Endothelial cell of umbilical vein (primary cell): ENCODE data around the gene KRTAP10-1. TPM values are rescaled to one million over a fixed set of nuclear protein-coding genes. Genes with fewer than 3 reads are reported as not detected.

Source experiments
- BruUV-seq: library from RNA; stranded (reverse); fragments of 400-500 nt; replicated peaks from 2 replicates; lab custom pipeline; 2021; lab: Mats Ljungman, UMichigan
- CTCF ChIA-PET: fragments of 300-600, 350-600 bp; sonication (Branson Sonifier 250); formaldehyde crosslinking; loops from one replicate; lab custom pipeline; 2021; ENCODE audit warnings: antibody characterized with exemption, inconsistent platforms; lab: Charles Lee
- POLR2A ChIA-PET: fragments of 300-600, 350-600 bp; sonication (Branson Sonifier 250); formaldehyde crosslinking; loops from one replicate; lab custom pipeline; 2021; ENCODE audit warnings: antibody characterized with exemption, inconsistent platforms; lab: Charles Lee
- DNase-seq: peaks from one replicate; pipeline ENCODE4 v3.0.0-alpha.2; 2011; ENCODE audit warnings: low read depth, low spot score
- FAIRE-seq: peaks from 2 replicates; lab custom pipeline; 2011; peaks lifted over from hg19 to GRCh38; lab: Jason Lieb, UNC
- H2AFZ ChIP-seq: 2 replicates; pipeline ENCODE4 v1.6.0; 2012; ENCODE audit warnings: low read depth, low read length, control low read depth, inconsistent platforms
- H3K27ac ChIP-seq: 2 replicates; pipeline ENCODE4 v1.5.1; 2011; ENCODE audit warnings: low read depth, mild to moderate bottlenecking, control low read depth, low read length, moderate library complexity; ENCODE audit not compliant: insufficient read depth
- H3K27me3 ChIP-seq, 2 experiments: 2 replicates each; pipeline versions ENCODE4 v1.6.0 to v1.6.1; 2011; ENCODE audit warnings: low read length in 2 of 2, mixed read lengths in 1 of 2; ENCODE audit not compliant: control insufficient read depth in 2 of 2, insufficient read depth in 2 of 2
- H3K36me3 ChIP-seq, 2 experiments: 2 replicates in 1 of 2; 3 replicates in 1 of 2; pipeline ENCODE4 v1.5.1; 2011; ENCODE audit warnings: low read length in 2 of 2, mild to moderate bottlenecking in 1 of 2, moderate library complexity in 1 of 2; ENCODE audit not compliant: control insufficient read depth in 2 of 2, insufficient read depth in 2 of 2; ENCODE audit errors: extremely low read depth in 1 of 2
- H3K4me1 ChIP-seq: 3 replicates; pipeline ENCODE4 v1.5.1; 2011; ENCODE audit warnings: mild to moderate bottlenecking, low read length; ENCODE audit not compliant: control insufficient read depth, insufficient read depth; ENCODE audit errors: extremely low read depth
- H3K4me2 ChIP-seq: 2 replicates; pipeline ENCODE4 v1.6.1; 2011; ENCODE audit warnings: low read length, control low read depth, mixed read lengths; ENCODE audit not compliant: insufficient read depth
- H3K4me3 ChIP-seq, 3 experiments: fragments of 200-600 bp in 1 of 3; sonication (generic), shearing (Covaris generic) in 1 of 3; replicated peaks in 1 of 3; 2 replicates each; pipeline ENCODE4 v1.5.1; 2011 to 2016; ENCODE audit warnings: control low read depth in 3 of 3, low read length in 3 of 3, mild to moderate bottlenecking in 2 of 3, inconsistent platforms in 1 of 3, low read depth in 1 of 3, moderate library complexity in 1 of 3; ENCODE audit not compliant: insufficient read depth in 1 of 3
- H3K79me2 ChIP-seq: 2 replicates; pipeline ENCODE4 v1.6.0; 2012; ENCODE audit warnings: low read length, inconsistent platforms; ENCODE audit not compliant: control insufficient read depth, insufficient read depth
- H3K9ac ChIP-seq: replicated peaks from 2 replicates; pipeline ENCODE3; 2011; ENCODE audit warnings: low read length, control low read depth; ENCODE audit not compliant: insufficient read depth; ENCODE audit errors: extremely low read depth
- H3K9me1 ChIP-seq: replicated peaks from 3 replicates; pipeline ENCODE4 v1.6.0; 2011; ENCODE audit warnings: mild to moderate bottlenecking, low read length; ENCODE audit not compliant: control insufficient read depth, insufficient read depth; ENCODE audit errors: extremely low read depth
- H3K9me3 ChIP-seq: replicated peaks from 2 replicates; pipeline ENCODE4 v1.5.1; 2012; ENCODE audit warnings: low read length, inconsistent platforms; ENCODE audit not compliant: control insufficient read depth, insufficient read depth
- H4K20me1 ChIP-seq: replicated peaks from 2 replicates; pipeline ENCODE3; 2011; ENCODE audit warnings: mild to moderate bottlenecking, low read length; ENCODE audit not compliant: control insufficient read depth, insufficient read depth; ENCODE audit errors: extremely low read depth
- EZH2 ChIP-seq: IDR thresholded peaks from 2 replicates; pipeline ENCODE4 v1.6.1; 2012; ENCODE audit warnings: borderline replicate concordance, low read depth, mild to moderate bottlenecking, moderate library complexity, low read length, inconsistent platforms; ENCODE audit not compliant: severe bottlenecking
- FOS ChIP-seq: IDR thresholded peaks from 2 replicates; pipeline ENCODE4 v1.6.1; 2011; ENCODE audit warnings: mild to moderate bottlenecking, low read length, moderate library complexity, borderline replicate concordance; ENCODE audit not compliant: insufficient read depth
- GATA2 ChIP-seq: IDR thresholded peaks from 2 replicates; pipeline ENCODE4 v1.7.0; 2011; ENCODE audit warnings: low read depth, mild to moderate bottlenecking, moderate library complexity, mixed read lengths, low read length; ENCODE audit not compliant: insufficient read length, insufficient read depth
- JUN ChIP-seq: IDR thresholded peaks from 2 replicates; pipeline ENCODE4 v1.6.1; 2011; ENCODE audit warnings: borderline replicate concordance, low read depth; ENCODE audit not compliant: insufficient read length, insufficient read depth
- MYC ChIP-seq: IDR thresholded peaks from one replicate; pipeline ENCODE4 v1.6.1; 2011; ENCODE audit warnings: mild to moderate bottlenecking, low read depth, low read length
- POLR2A ChIP-seq: IDR thresholded peaks from 2 replicates; pipeline ENCODE4 v1.6.1; 2012; ENCODE audit warnings: low read depth, mild to moderate bottlenecking, control low read depth, low read length
- POLR2AphosphoS5 ChIP-seq: IDR thresholded peaks from 2 replicates; pipeline ENCODE4 v1.6.1; 2012; ENCODE audit warnings: low read depth, mild to moderate bottlenecking, control low read depth, low read length, moderate library complexity; ENCODE audit not compliant: insufficient read depth
- dilution Hi-C: fragments of 300-500 bp; cut with MboI; formaldehyde crosslinking; loops from one replicate; pipeline ENCODE4 v1.15.0; 2019; ENCODE audit warnings: low sequenced_read_pairs; ENCODE audit not compliant: extremely low pct_ligation_motif_present
- intact Hi-C: fragments of 100-400 bp; cut with micrococcal nuclease; formaldehyde crosslinking; loops from one replicate; pipeline ENCODE4 v1.10.0; 2022
- polyA plus RNA-seq, 4 experiments: library from polyadenylated mRNA; depleted of rRNA in 3 of 4; stranded (reverse) in 3 of 4; unstranded in 1 of 4; fragments of >200 nt; gene quantifications; 2 replicates each; pipeline versions ENCODE4 v1.2.1 to v1.2.3, GENCODE V29; 2011 to 2012; ENCODE audit warnings: missing spikeins in 1 of 4
- total RNA-seq: library from RNA; stranded (reverse); gene quantifications from 2 replicates; pipeline ENCODE4 v1.2.3, GENCODE V29; 2021
- TF ChIP-seq, protein P1 (sequence below), 2 donors: IDR thresholded peaks; 1 replicate in 1 of 2; 2 replicates in 1 of 2; pipeline ENCODE4 v1.5.1; 2011; ENCODE audit warnings: low read length in 2 of 2, mild to moderate bottlenecking in 2 of 2, moderate library complexity in 2 of 2, control low read depth in 1 of 2, inconsistent platforms in 1 of 2, low read depth in 1 of 2; ENCODE audit not compliant: insufficient read depth in 1 of 2; ENCODE audit errors: extremely low read depth in 1 of 2
- TF ChIP-seq, protein P2 (sequence below): IDR thresholded peaks from 2 replicates; pipeline ENCODE4 v1.6.1; 2011; ENCODE audit not compliant: insufficient read depth, insufficient read length

KRTAP10-1 gene
- total and polyA plus RNA-seq, 2 donors (not counting 3 experiments of a cell fraction or from before 2014, with no cell fraction given): not detected

DNA sequence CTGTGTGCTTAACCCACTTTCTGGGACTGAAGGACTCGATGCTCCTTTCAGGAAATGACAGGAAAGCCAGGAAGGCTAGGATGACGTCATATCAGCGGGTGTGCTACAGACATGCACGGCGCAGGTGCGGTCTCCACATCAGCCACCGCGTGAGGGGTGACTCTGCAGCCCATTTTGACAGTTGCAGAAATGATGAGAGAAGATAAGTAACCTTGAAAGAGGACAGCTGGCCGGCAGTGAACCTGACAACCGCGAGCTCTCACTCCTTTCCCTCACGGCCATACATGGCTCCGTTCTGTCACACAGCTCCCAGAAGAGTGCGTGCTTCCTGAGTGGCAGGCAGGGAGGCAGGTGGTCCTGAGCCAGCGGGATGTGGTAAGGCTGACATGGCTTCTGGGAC is 42.1 kb upstream of the KRTAP10-1 start:
- no peak overlapping the region for H3K27ac ChIP-seq
- H2AFZ ChIP-seq: no peak overlapping the region
- ChIA-PET CTCF (no interaction called here), POLR2A (no interaction called here)
- H3K4me1 ChIP-seq: no peaks in the 10 kb centered on the region
- FAIRE-seq (no peak), DNase-seq (no peak)
- no TSS peak for BruUV-seq
- no peaks in the 10 kb centered on the region for H3K79me2 ChIP-seq
- TF ChIP-seq, protein P1, sequence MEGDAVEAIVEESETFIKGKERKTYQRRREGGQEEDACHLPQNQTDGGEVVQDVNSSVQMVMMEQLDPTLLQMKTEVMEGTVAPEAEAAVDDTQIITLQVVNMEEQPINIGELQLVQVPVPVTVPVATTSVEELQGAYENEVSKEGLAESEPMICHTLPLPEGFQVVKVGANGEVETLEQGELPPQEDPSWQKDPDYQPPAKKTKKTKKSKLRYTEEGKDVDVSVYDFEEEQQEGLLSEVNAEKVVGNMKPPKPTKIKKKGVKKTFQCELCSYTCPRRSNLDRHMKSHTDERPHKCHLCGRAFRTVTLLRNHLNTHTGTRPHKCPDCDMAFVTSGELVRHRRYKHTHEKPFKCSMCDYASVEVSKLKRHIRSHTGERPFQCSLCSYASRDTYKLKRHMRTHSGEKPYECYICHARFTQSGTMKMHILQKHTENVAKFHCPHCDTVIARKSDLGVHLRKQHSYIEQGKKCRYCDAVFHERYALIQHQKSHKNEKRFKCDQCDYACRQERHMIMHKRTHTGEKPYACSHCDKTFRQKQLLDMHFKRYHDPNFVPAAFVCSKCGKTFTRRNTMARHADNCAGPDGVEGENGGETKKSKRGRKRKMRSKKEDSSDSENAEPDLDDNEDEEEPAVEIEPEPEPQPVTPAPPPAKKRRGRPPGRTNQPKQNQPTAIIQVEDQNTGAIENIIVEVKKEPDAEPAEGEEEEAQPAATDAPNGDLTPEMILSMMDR (IDR thresholded peaks at IDR 0.05; ENCODE audit: extremely low read depth in 1 of 2, insufficient read depth in 1 of 2, low read depth in 1 of 2, low read length in 2 of 2): no peak
- TF ChIP-seq EZH2 (no peak), MYC (no peak), GATA2 (no peak), POLR2AphosphoS5 (no peak), FOS (no peak), POLR2A (no peak), JUN (no peak)
- TF ChIP-seq, protein P2, sequence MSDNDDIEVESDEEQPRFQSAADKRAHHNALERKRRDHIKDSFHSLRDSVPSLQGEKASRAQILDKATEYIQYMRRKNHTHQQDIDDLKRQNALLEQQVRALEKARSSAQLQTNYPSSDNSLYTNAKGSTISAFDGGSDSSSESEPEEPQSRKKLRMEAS: no peak
- dilution Hi-C loops: no loop called here
- H3K4me3 ChIP-seq: no peak overlapping the region
- H3K9me1 ChIP-seq: no peaks in the 10 kb centered on the region
- no peaks in the 10 kb centered on the region for H3K36me3 ChIP-seq
- no peak overlapping the region for H3K9ac ChIP-seq
- H3K27me3 ChIP-seq: peaks cover 3 to 8% of the 10 kb centered on the region in 2 experiments
- no peaks in the 10 kb centered on the region for H3K9me3 ChIP-seq
- no peaks in the 10 kb centered on the region for H4K20me1 ChIP-seq
- intact Hi-C loops: no loop called here
- no peak overlapping the region for H3K4me2 ChIP-seq
